ENCODE results near the gene NEDD4L.
"Not testable (repeated sequence)": the region's sequence is repeated elsewhere in the genome, so short reads cannot be mapped to it uniquely, and the experiment has no call there.

The NEDD4L gene

DNA sequence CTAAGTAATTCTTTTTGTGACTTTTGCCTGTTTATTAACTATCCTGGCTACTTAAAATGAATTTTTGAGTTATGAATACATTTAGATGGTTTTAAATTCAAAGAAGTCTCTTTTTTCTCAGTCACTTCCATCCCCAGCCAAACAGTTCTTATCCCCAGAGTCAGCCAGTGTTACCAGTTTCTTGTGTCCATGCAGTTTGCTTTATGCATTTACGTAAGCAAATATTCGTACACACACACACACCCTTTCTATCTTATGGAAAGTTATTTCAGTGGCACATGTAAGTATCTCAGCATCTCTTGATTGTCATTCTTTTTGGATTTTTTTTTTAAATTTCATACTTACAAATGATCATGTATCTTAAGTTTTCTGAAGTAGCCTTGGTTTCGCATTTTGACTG lies 113.2 kb downstream of the NEDD4L start:
- no peak for DNase-seq (ENCODE audit: low read depth)

DNA sequence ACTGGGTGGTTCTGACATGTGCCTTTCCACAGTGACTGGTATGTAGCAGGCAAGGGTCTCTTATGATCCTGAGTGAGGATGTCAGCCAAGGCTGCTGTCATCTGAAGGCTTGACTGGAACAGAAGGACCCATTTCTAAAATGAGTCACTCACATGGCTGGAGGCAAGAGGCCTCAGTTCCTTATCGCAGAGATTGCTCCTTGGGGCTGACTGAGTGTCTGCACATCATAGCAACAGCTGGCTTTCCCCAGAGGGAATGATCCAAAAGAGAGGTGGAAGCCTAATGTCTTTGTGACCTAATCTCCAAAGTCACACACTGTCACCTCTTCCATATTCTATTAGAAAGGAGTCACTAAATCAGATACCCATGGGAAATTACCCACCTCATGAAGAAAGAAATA lies 114.0 kb downstream of the NEDD4L start:
- DNase-seq (ENCODE audit: low read depth): no peak

DNA sequence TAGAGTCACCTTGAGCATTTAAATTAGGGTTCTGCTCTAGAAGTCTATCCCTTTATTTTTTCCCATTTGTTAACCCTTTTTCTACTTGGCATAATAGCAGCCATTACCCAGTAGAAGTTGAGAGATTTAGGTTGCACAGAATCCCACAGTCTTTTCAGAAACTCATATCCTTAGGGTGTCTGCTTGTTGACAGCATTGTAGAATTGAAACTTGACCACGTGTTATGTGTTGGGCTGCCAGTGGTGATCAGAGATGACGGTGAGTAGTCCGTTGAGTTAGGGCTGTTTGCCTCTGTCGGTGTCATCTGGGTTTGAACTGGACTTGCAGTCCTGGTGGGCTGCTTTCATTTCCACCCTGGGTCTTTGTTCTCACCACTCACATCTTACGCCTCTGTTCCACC lies 114.4 kb downstream of the NEDD4L start:
- no peak for DNase-seq (ENCODE audit: low read depth)

GRCh38 chr18:58161659-58162058 lies 117.6 kb downstream of the NEDD4L start:
- no peak for DNase-seq (ENCODE audit: low read depth)

- DNase-seq (ENCODE audit: low read depth): no peak
Observed at GRCh38 chr18:58162127-58162526, 118.1 kb downstream of the NEDD4L start.

DNA sequence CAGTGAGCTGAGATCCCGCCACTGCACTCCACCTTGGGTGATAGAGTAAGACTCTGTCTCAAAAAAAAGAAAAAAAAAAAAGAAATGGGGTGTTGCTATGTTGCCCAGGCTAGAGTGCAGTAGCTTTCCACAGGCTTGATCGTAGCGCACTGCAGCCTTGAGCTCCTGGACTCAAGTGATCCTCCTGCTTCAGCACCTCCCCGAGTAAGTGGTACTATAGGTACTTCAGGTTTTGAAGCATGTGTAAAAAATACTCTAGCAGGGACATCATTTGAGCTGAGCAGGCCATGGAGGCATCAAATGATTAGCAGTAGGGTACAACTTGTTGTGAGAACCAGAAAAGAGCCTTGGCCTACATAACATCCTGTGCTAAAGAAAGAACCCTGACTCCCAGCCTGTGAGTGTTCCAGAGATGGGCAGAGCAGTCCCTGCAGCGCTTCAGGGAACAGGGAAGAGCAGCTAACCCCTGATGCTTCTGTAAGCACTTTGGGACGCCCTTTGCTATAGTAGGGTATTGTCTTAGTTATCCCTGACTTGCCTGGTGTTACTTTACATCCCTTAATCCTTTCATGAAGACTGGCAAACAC lies 119.1 kb downstream of the NEDD4L start:
- no peak for DNase-seq (ENCODE audit: low read depth)

DNA sequence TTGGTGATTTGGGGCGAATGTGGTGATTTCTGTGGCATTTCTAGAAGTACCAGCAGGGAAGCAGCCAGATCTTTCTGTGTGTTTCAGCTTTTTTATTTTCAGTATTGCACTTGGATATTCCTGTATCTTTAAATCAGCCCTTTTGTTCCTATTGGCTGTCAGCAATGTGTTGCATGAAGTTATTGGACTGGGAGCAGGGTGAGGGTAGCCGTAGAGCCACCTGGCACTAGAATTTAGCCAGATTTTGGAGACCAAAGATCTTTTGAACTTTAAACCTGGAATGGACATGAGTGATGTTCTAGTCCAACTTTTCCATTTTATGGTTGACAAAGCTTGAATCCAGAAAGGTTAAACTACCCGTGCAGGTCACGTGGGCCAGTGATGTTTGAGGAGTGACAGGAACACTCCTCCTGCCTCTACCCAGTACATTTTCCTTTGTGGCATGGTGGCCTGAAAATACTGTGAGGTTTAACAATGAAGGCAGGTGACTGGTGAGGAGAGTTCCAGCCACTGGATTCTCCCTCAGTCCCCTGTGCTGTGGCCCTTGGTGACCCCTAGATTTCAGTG lies 122.3 kb downstream of the NEDD4L start:
- DNase-seq (ENCODE audit: low read depth): no peak

DNA sequence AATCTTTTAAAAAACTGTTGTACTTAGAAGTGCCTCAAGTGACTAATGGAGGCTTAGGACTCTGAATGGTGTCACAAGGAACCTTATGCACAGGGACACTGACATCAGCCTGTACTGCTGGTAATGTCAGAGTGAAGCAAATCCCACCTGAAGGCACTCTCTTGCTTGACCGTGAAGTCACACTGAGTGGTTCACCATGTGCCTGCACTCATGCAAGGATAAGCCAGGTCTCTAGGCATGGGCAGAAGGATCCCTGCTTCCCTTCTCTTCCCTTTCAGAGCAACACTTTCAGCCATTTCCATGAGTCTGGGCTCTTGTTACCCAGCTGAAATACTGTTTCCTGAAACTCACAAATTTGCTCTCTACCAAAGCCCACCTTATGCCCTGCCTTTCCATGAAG lies 123.0 kb downstream of the NEDD4L start:
- no peak for DNase-seq (ENCODE audit: low read depth)

DNA sequence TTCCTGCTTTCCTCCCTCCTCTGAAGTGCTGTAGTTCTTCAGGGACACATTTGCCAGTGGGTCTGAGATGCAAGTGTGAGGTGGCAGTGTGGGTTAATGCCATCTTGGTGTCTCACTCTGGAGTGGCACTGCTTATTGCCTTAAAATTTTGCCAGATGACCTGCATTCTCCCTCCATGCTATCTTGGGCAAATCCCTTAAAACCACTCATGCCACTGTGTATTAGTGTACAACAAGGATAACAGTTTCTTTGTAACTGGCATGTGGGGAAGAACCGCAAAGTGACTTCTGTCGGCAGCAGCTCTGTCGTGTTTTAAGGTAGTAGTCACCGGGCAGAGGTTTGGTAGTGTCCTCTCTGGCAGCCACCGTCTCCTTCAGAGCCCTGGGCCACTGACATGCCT lies 124.2 kb downstream of the NEDD4L start:
- no peak for DNase-seq (ENCODE audit: low read depth)

GRCh38 chr18:58168993-58169392 lies 125.0 kb downstream of the NEDD4L start:
- DNase-seq (ENCODE audit: low read depth): no peak

DNA sequence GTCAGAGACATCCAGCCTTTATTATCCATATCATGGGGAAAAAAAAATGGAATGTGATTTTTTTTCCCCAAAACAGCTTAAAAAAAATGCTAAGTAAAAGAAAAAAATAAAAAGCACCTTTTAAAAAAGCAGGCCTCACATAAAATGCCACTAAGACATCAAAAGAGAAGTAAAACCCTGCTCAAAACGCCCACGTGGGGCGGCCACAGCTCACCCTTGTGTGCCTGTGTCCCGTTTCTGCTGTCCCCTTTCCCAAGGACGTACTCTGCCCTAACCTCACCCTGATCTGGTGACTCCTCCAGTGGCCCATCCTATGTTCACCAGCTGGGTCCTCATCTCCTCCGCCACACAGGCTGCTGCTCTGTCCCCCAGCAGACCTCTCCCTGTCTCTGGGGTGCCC lies 125.4 kb downstream of the NEDD4L start:
- no peak for DNase-seq (ENCODE audit: low read depth)

GRCh38 chr18:58170036-58170435 lies 126.0 kb downstream of the NEDD4L start:
- DNase-seq (ENCODE audit: low read depth): not testable (repeated sequence)

GRCh38 chr18:58172031-58172430 lies 128.0 kb downstream of the NEDD4L start:
- no peak for DNase-seq (ENCODE audit: low read depth)

DNA sequence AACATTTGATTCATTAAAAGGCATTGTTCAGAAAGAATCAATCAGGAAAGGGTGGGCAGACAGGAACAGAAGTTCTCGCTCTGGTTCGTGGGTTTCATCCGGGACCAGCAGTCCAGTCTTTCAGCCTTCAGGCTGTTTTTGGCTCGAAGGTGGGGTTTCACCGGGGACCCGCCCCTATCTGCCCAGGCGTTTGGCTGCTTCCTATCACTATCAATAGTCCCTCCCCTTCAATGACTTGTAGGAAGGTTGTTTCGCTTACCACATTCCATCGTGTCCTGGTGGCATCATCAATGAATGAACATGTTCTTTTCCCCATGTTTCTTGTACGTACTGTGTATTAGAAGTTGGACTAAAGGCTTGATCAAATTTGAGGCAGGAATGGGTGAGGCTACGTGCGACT lies 130.3 kb downstream of the NEDD4L start:
- no peak for DNase-seq (ENCODE audit: low read depth)

DNA sequence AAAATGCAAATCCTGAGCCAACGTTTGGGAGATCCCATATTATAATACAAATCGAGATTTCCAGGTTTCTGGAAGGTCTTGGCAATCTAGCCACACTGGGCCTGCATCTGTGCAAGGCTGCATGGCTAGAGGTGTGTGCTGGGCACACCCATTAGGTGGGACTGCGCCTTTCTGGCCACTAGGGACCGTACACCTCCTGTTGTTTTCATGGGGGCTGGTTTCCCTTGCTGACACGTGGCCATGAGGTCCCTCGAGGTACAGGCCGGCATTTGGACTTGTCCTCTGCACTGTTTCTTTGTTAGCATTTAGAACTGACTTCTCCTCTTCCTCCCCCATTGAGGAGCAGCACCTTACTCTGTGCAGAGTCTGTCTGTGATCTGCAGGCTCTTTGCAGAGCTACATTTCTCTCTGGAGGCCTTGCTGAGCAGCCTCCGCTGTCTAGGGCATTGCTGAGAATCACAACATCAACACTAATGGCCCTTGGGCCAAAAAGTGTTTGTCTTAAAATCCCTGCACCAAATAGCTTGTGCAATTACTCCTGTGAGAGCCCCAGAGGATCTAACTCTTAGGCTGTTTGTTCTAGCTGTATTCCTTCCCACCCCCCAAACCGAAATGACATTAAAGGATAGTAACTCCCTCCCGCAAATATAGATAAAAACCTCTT lies 131.2 kb downstream of the NEDD4L start:
- DNase-seq (ENCODE audit: low read depth): no peak

DNA sequence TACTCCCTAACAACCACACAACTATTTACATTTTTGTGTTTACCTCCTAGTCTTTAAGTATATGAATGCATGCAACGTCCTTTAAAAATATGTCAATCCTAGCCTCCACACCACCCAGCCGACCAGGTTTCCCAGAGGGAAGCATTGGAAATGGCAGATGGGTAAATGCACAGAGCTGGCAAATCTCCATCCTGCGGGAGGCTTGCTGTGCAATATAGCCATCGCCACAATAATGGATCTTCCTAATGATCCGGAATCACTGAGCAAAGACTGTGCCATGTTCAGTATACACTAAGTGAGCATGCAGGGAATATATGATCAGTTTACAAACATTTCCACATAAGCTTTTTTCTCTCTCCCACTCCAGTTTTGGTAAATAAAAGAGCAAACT lies 131.8 kb downstream of the NEDD4L start:
- DNase-seq (ENCODE audit: low read depth): no peak

DNA sequence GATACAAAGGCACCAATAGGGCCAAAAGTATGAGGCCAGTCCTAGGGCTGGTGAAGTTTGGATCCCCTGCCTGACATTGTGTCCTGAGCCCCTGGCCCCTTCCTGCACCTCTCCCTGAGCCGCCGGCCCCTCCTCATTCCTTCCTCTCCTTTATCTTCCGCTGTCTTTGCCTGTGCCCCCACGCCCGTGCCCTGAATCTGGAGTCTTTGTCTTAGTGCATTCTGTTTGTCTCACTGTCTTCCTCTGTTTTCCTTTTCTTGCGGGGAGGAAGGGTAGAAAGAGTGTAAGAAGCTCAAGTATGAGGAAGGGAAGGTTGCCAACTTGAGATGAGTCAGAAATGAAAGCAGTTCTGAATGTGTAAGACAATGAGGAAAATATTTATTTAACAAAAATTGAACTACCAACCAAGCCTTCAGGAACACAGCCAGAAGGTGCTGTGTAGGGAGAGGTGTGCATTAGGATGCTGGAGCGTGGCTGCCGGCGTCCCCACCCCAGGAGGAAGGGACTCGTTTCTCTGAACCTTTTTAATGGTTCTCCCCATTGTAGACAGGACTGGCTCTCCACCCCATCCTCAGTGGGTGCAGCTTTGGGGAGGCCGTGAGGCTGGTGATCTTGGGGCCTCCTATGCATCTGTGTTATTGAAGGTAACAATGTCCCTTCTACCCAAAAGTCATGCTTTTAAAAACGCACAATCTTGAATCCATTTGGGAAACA lies 133.1 kb downstream of the NEDD4L start:
- no peak for DNase-seq (ENCODE audit: low read depth)

DNA sequence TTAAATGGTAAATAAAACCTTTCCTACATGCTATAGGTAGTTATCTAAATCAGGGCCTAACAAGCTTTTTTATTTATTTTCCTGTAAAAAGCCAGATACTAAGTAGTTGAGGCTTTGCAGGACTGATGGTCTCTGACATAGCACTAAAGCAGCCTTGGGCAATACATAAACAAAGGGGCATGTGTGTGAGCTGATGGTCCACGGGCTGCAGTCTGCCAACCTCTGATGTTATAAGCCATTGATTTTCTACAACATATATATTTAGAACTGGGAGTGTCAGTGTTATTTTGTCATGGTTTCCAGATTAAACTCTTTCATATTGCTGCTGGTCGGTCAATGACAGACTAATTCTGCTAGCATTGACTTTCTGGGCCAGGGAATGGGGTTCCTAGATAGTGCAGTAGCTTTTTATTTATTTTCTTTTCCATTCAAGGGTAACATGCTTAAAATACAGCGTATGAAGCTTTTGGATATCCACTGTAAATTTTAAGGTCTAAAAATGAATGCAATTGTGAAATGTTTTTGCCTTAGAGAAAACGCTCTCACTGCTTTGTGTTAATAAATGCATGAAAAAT lies 134.0 kb downstream of the NEDD4L start:
- DNase-seq (ENCODE audit: low read depth): no peak

- DNase-seq (ENCODE audit: low read depth): no peak
Observed at GRCh38 chr18:58178511-58178910, 134.5 kb downstream of the NEDD4L start.

DNA sequence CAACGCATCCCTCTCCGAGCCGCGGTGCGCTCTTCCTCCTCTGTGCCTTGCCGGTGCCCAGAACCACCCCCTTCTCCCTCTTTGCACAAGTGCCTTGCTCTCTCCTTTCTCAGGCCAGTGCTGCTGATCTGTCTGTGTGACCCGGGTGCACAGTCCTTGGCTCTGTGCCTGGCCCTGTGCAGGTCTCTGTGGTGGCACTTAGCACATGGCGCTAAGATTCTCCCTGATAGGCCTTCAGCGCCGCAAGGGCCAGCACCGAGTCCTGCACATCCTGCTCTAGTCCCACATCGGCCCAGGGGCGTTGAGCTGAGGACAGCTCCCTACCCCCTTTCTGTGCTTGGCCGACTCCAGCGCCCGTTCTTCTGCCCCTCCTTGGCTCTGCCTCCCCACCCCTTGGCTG lies 136.1 kb downstream of the NEDD4L start:
- no peak for DNase-seq (ENCODE audit: low read depth)

- peak; percentile 7 for DNase-seq (ENCODE audit: low read depth)
Observed at GRCh38 chr18:58180738-58181353, 136.8 kb downstream of the NEDD4L start.

- DNase-seq (ENCODE audit: low read depth): no peak
Observed at GRCh38 chr18:58181988-58182387, 138.0 kb downstream of the NEDD4L start.
